Liver (tissue), 3 donors: Measurements from ENCODE around the gene NKAIN2.
"Not testable (repeated sequence)": the region's sequence is repeated elsewhere in the genome, so short reads cannot be mapped to it uniquely, and the experiment has no call there.

Experiments used
- CTCF ChIP-seq: fragments of 150-350 bp; IDR thresholded peaks from 2 replicates; pipeline ENCODE4 v1.5.1; 2017; ENCODE audit warnings: improper control_type of control experiment, low read depth, low read length; ENCODE audit not compliant: missing input control
- NR2F2 ChIP-seq: IDR thresholded peaks from 2 replicates; pipeline ENCODE4 v1.6.1; 2016; ENCODE audit warnings: antibody characterized with exemption
- TAF1 ChIP-seq: conservative IDR thresholded peaks from 2 replicates; pipeline ENCODE4 v1.6.1; 2016; ENCODE audit warnings: antibody characterized with exemption, mild to moderate bottlenecking
- YY1 ChIP-seq: IDR thresholded peaks from 2 replicates; pipeline ENCODE4 v1.6.1; 2016; ENCODE audit warnings: antibody characterized with exemption, mild to moderate bottlenecking
- TF ChIP-seq, protein P1 (sequence below): IDR thresholded peaks from 2 replicates; pipeline ENCODE4 v1.6.1; 2016; ENCODE audit warnings: antibody characterized with exemption
- TF ChIP-seq, protein P2 (sequence below): IDR thresholded peaks from 2 replicates; pipeline ENCODE4 v1.6.1; 2016; ENCODE audit warnings: antibody characterized with exemption, mild to moderate bottlenecking
- donor health status: healthy.
- donor health status: healthy.

GRCh38 chr6:124410425-124410824 lies 606.8 kb downstream of the NKAIN2 start:
- not testable (repeated sequence) for TF ChIP-seq CTCF, NR2F2, TAF1, YY1
- TF ChIP-seq, protein P1, sequence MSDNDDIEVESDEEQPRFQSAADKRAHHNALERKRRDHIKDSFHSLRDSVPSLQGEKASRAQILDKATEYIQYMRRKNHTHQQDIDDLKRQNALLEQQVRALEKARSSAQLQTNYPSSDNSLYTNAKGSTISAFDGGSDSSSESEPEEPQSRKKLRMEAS: not testable (repeated sequence)
- TF ChIP-seq, protein P2, sequence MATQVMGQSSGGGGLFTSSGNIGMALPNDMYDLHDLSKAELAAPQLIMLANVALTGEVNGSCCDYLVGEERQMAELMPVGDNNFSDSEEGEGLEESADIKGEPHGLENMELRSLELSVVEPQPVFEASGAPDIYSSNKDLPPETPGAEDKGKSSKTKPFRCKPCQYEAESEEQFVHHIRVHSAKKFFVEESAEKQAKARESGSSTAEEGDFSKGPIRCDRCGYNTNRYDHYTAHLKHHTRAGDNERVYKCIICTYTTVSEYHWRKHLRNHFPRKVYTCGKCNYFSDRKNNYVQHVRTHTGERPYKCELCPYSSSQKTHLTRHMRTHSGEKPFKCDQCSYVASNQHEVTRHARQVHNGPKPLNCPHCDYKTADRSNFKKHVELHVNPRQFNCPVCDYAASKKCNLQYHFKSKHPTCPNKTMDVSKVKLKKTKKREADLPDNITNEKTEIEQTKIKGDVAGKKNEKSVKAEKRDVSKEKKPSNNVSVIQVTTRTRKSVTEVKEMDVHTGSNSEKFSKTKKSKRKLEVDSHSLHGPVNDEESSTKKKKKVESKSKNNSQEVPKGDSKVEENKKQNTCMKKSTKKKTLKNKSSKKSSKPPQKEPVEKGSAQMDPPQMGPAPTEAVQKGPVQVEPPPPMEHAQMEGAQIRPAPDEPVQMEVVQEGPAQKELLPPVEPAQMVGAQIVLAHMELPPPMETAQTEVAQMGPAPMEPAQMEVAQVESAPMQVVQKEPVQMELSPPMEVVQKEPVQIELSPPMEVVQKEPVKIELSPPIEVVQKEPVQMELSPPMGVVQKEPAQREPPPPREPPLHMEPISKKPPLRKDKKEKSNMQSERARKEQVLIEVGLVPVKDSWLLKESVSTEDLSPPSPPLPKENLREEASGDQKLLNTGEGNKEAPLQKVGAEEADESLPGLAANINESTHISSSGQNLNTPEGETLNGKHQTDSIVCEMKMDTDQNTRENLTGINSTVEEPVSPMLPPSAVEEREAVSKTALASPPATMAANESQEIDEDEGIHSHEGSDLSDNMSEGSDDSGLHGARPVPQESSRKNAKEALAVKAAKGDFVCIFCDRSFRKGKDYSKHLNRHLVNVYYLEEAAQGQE: not testable (repeated sequence)
